HG03135 (cell line): ENCODE results near the gene COPE.
"Not testable (repeated sequence)": the region's sequence is repeated elsewhere in the genome, so short reads cannot be mapped to it uniquely, and the experiment has no call there.

ENCODE experiments used
- ATAC-seq: cut with Tn5 transposase; IDR thresholded peaks from one replicate; pipeline ENCODE4 v1.9.1; 2021; ENCODE audit warnings: mild to moderate bottlenecking, moderate library complexity; ENCODE audit not compliant: unreplicated experiment

Gene COPE

GRCh38 chr19:18940769-18941627, 21.8 kb upstream of the COPE start, which contains the start of gene HOMER3:
Gene HOMER3 (minus strand): TSS chr19:18941217. CDS start chr19:18938982, 2,235 bp downstream.
- ATAC-seq: no peak

DNA sequence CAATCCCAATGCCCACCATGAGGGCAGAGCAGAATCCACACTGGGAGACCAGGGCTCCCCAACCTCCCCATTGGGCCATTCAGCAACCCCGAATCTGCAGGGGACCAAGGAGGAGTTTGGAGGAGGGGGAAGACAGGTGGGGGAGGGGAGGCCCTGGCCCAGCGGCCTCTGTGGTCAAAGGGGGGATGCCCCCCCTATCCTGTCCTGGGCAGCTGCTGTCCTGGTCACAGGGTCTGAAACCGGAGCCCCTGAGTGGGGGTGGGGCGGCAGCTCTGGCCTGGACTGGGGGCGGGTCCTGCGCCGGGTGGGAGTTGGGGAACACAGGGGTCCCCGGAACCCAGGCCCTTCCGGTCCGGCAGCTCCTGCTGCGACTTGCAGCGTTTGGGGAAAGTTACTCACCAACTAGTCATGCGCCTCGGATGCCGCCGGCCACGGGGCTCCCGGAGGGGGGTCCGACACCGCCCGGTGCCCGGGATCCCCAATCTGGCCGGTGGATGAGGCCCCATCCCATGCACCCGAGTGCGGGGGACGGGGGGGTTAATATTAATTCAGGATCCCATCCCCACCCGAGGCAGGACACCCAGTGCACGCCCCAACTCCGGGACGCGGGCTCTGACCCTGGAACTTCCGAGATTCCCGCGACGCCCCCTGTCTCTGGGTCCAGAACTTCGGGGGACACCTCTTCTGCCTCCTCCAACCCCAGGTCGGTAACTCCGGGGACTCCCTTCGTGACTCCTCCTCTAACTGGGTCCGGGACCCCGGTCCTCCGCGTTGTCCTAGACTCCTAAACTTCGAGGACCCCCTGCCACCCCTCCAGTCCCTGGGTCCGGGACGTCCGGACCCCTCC, 21.0 kb upstream of the COPE start:
- ATAC-seq: no peak

DNA sequence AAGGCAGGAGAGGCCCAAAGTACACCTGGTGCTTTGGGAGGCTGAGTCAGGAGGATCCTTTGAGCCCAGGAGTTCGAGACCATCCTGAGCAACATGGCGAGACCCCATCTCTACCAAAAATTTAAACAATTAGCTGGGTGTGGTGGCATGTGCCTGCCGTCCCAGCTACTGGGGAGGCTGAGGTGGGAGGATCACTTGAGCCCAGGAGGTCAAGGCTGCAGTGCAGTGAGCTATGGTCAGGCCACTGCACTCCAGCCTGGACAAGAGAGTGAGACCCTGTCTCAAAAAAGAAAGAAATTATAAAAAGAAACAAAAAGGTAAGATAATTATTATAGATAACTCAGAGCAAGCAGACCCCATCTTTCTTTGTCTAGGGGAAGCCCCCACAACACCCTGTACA, 20.0 kb upstream of the COPE start:
- ATAC-seq: no peak

DNA sequence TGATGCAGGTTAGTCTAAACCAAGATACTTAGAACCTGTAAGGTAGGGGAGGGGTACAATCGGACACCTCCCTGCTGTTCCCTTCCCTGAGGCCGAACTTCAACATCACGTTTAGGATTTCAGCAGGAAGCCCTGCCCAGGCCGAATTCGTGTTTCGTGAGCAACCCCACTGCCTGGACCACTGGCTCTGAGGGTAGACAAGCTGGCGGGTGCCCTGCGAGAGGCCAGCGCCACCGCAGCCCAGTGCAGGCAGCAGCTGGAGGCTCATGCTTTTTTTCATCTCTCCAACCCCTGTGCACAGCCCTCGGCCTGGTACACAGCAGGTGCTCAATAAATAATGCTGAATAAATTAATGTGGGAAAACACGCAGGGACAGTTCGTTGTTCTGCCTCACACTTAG, 14.1 kb upstream of the COPE start:
- ATAC-seq: no peak

GRCh38 chr19:18932216-18932841, 13.1 kb upstream of the COPE start:
- ATAC-seq: no peak

DNA sequence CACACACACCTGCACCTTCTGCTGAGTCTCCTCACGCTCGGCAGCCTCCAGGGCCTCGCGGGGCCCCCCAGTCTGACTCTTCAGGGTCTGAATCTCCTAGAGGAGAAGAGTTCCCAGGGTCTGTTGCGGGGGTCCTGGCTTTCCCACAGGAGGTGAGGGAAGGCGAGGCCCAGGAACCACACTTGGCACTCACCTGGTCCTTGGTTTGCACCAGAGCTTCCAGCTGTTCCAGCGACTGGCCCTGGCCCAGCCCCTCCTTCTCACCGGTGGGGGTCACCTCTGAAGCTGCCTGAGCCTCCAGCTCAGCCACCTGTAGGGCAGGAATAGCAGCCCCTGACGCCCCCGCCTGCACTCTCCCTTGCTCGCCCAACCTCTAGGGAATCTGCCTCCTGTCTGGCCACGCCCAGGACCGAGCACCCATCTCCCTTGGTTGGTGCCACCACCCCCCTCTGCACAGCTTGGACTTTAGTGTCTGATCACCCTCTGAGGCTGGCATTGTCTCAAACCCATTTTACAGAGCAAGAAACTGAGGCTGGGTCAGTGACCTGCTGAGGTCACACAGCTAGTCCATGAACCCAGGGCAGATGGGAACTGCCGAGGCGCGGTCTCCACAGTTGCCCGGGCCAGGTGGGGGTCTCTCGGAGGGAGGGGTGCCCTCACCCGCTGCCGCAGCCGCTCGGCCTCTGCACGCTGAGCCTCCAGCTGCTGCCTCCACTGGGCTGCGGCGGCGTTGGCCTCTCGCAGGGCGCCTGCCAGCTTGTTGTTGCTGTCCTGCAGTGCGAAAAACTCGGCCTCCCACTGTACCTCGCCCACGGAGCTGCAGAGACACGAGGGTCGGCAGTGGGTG, 12.4 kb upstream of the COPE start:
- no peak for ATAC-seq

GRCh38 chr19:18929311-18929710, 10.1 kb upstream of the COPE start:
- no peak for ATAC-seq

DNA sequence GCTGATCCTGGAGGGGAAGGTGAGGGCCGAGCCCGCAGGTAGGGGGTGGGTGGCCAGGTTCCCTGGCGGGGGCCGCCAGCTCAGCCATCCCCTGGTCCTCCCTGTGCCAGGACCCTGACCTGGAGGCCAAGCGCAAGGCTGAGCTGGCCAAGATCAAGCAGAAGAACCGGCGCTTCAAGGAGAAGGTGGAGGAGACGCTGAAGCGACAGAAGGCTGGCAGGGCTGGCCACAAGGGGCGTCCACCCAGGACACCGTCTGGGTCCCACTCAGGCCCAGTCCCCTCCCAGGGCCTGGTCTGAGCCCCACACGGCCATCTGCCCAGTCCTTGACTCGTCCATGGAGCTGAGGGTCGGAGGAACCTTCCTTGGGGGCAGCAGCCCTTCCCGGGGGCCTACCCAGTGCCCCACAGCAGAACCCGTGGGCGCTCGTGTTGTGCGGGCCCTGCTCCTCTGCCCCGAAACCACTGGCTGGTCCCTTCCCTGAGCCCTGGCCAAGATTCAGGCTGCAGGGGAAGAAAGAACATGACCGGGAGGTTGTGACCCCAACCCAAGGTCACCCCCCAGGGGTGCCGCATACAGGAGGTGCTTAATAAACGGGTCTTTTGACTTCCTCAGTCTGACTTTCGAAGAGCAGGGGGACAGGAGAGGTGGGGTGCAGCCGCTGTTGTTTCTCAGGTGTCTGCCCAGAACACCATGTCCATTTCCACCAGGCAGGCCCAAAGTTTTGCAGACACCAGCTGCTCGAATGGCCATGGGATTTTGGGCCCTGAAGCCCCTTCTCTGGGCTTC, 9.0 kb upstream of the COPE start:
- ATAC-seq: no peak

DNA sequence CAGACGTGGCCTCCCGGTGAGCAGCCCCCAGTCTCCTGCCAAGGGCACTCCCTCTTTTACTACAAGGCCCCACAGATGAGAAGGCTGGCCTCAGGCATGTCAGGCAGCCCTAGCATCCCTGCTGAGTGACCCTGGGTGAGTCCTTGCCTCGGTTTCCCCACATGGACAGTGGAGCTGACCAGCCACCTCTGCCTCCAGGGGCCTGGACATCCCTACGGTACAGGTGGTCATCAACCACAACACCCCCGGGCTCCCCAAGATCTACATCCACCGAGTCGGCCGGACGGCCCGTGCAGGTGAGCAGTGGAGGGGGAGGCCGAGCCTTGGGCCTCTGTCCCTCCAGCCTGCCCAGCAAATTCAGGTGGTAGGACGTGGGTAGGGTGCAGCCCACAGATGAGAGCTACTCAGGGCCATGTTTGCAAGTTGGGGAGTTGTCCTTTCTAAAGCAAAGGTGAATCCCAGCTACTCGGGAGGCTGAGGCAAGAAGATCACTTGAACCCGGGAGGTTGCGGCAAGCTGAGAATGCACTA, 5.6 kb upstream of the COPE start:
- no peak for ATAC-seq

GRCh38 chr19:18922228-18922985, 3.2 kb upstream of the COPE start:
- ATAC-seq: no peak

DNA sequence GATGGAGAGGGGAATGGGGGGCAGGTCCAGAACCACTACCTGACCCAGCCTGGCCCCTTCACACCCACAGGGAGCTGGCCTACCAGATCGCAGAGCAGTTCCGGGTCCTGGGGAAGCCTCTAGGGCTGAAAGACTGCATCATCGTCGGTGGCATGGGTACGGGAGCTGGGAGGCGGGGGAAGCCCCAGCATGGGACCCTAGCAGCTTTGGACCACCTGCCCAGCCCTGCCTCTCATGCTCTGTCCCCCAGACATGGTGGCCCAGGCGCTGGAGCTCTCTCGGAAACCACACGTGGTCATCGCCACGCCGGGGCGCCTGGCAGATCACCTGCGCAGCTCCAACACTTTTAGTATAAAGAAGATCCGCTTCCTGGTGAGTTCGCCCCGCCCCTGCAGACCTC, 2.4 kb upstream of the COPE start:
- no peak for ATAC-seq

DNA sequence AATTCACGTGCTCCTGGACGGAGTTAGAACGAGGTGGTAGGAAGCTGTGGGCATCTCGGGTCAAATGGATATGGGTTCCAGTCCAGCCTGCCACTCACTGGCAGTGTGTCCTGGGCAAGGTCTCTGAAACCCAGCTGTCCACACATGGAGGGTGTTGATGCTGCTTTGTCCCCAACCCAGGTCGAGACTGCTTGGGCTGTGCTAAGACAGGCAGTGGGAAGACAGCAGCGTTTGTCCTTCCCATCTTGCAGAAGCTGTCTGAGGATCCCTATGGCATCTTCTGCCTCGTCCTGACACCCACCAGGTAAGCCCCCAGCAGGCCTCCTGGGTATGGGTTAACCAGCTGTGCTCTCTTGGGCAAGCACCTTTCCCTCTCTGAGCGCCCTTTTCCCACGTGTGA, 1.2 kb upstream of the COPE start:
- no peak for ATAC-seq

DNA sequence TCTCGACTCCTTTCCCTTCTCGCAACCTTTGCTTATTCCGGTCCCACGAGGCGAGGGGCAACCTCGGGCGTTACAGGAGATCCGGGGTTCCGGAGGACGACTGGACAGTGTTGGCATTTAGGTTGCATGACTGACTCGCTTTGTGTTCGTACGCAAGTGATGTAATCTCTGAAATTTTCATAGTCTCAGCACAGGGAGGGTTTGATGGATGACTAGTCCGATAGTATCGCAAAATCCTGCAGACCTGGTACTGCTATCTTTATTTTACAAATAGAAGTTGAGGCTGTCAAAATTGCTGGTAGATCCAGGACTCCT, 670 bp upstream of the COPE start:
- no peak for ATAC-seq

DNA sequence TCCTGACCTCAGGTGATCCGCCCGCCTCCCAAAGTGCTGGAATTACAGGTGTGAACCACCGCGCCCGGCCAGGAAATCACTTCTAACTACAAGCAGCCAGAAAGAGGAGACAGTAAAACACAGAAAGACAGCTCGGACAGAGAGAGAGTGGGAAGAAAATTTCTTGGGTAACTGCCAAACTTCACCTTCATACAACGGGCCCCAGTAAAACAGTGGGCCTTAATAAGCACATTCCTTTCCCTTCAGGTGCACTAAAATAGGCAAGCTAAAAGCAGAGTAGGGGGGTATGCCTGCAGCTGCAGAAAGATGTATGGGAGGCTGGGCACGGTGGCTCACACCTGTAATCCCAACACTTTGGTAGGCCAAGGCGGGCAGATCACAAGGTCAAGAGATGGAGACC, 1.6 kb downstream of the COPE start:
- ATAC-seq: not testable (repeated sequence)

DNA sequence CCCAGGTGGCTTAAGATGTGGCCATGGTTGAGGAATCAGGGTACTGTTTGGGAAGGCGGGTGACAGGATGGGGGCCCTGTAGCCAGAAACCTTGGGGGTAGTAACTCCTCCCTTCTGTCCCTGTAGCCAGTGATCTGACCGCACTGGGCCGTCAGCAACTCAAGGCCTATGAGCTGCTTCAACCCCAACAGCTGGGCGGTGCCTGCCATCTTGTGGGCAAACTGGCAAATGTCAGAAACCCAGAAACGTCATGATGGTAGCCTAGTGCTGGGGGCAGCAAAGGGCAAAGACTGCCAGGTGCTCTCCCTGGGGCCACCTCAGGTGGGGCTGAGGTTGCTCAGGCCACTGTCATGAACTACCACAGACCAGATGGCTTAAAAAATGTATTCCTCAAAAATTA, 3.5 kb downstream of the COPE start:
- ATAC-seq: no peak

DNA sequence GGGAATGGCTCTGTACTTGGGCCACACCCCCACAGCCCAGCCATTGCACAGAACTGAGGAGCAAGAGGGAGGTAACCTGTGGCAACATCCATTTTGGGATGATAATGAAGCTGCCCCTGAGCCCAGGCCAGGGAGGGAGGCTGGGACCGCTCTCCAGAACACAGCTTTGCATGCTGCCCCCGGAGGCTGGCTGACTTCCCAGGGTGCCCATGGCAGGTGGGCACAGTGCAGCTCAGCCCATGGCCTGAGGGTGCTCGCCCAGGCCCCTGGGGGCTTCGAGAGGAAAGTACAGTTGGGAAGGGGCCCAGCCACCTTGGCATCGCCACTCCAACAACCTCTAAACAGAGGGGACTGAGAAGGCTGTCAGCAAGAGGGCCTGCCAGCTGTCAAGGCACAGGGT, 5.7 kb downstream of the COPE start:
- ATAC-seq: no peak

- no peak for ATAC-seq
Observed at GRCh38 chr19:18912933-18913332, 6.3 kb downstream of the COPE start.

DNA sequence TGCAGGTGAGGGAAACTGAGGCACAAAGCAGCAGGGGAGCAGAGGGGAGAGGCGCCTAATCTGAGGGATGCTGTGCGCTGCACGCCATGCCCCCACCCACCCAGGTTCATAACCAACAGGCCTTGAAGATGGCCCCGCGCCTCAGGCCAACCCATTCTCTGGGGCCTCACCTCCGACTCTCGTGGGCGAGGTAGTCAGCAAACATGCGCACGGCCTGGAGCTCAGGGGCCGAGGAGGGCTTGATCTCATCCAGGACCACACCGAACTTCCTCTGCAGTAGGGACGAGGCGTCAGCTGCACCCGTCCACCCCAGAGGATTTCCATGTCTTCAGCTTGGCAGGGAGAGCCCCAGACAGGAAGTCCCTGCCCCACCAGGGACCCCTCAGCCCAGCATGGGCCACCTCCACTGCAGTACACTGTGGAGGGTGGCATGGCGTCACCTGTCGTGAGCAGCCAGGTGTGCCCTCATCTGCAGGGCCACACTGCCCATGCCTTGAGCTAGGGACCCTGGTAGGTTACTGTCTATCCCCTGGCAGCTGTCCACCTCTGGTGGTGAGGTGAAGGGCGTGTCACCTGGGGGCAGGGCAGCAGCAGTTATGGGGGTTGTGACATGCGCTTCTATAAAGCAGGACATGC, 8.3 kb downstream of the COPE start:
- no peak for ATAC-seq

- ATAC-seq: no peak
Observed at GRCh38 chr19:18910010-18910409, 9.2 kb downstream of the COPE start.
